GM04504 (cell line): ENCODE data around the gene GOLPH3.
"Not testable (repeated sequence)": the region's sequence is repeated elsewhere in the genome, so short reads cannot be mapped to it uniquely, and the experiment has no call there.

Source experiments
- DNase-seq: peaks from one replicate; pipeline ENCODE4 v3.0.0-alpha.2; 2012; ENCODE audit warnings: low read depth

GOLPH3 gene

DNA sequence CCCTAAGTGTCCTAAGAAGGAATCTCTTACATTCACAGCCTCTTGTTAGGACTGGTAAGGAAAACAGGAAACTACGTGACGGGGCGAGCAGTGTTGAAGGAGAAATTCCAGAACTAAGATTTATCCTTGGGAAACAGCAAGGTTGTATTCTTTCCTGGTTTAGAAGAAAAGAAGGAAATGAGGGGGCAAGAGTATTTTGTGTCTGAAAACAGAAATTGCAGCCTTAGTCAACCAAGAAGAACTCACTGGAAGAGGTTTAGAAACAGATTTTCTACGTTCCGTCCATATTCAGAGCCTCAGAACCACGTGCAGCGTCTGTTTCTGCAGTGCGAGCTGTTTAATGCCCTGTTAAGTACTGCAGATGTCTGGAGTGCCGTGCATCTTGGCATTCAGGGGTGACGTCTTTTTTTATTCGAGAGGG is 75.2 kb downstream of the GOLPH3 start:
- no peak for DNase-seq

DNA sequence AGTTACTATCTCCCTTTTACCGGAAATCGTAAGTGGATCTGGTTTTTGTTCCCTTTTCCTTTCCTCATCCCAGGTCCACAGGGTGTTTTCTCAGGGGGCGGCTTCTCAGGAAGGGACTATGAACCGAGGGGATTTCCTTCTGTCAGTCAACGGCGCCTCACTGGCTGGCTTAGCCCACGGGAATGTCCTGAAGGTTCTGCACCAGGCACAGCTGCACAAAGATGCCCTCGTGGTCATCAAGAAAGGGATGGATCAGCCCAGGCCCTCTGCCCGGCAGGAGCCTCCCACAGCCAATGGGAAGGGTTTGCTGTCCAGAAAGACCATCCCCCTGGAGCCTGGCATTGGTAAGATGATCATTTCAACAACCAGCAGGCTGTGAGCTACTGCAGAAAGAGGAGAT is 75.8 kb downstream of the GOLPH3 start:
- DNase-seq: no peak

DNA sequence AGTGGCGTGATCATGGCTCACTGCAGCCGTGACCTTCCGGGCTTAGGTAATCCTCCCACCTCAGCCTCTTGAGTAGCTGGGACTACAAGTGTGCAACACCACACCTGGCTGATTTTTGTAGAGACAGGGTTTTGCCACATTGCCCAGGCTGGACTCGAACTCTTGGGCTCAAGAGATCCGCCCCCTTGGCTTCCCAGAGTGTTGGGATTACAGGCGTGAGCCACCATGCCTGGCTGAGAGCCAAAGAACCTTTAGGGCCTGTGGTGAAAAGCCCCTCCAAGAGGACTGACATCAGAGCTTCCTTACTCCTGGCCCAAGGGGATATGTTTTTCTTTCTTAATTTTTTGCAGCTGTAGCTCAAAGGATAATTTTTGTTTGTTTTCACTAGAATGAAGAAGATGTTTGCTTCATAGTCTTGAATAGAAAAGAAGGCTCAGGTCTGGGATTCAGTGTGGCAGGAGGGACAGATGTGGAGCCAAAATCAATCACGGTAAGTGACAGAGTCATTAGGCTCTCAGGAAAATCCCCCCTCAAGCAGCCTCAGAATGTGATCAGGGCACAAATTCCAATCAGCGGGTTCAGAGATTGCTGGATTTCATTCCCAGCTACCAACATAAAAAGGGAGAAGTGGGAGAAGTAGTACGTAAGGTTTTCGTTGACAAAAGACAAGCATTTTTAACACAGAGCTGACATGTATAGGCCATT is 77.1 kb downstream of the GOLPH3 start:
- no peak for DNase-seq

DNA sequence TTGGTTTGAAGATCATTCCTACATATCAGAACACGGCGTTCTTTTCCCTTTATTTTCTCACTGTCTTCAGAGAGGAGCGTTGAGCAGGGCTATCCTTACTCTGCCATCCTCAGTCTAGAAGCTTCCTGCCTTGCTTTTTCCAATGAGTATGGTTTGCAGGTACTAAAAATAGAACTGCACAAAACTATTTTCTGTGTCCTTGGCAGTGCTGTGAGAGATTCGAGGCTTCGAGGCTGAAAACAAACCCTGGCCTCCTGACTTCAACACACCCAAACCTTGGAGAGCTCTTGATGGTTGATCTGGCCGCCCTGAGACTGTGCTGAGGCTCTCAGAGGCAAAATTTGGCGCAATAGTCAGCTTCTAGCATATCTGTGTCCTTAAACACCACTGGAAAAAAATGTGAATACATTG is 78.9 kb downstream of the GOLPH3 start:
- DNase-seq: no peak

DNA sequence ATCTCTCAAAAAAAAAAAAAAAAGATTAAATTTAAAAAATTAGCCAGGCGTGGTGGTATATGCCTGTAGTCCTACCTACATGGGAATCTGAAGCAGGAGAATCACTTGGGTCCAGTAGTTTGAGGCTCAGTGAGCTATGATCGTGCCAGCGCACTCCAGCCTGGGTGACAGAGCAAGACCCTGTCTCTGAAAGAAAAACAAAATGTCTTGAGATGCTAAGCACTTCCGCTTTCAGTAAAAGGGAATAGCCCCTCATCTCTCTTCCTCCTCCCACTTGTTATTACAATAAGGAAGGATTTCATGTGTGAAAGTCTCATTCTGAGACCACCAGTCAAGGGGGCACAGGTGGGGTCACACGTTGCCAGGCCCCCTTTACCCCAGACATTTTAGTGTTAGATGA is 79.4 kb downstream of the GOLPH3 start:
- DNase-seq: no peak

DNA sequence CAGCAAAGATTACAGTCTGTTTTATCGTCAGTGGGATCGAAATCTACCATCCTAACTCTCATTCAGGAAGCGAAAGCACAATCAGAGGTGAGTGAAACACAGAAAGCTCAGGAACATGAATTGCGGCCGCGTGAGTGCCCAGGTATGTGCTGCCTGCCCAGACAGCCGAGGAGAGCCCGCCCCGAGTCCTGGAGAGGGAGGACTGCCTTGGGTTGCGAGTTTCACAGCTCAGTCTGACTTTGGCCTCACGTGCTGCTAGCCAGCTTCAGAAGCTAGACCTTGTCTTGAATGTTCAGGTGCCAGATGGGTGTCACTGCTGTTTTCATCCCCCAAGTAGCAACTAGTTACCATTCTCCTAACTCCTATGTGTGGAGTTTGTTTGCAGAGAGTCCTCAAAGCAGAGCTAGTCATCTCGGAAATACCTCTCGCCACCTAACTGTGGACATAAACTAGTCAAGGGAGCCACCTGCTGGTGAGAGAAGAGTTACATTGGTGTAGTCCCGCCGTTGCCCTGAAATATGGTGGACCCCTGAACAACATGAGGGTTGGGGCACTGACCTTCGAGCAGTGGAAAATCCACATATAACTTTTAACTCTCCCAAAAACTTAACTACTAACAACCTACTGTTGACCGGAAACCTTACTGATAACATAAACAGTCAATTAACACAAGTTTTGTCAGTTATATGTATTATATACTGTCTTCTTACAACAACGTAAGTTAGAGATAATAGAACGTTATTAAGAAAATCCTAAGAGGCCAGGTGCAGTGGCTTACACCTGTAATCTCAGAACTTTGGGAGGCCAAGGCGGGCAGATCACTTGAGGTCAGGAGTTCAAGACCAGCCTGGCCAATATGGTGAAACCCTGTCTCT is 80.9 kb downstream of the GOLPH3 start:
- DNase-seq: peak; percentile 24

DNA sequence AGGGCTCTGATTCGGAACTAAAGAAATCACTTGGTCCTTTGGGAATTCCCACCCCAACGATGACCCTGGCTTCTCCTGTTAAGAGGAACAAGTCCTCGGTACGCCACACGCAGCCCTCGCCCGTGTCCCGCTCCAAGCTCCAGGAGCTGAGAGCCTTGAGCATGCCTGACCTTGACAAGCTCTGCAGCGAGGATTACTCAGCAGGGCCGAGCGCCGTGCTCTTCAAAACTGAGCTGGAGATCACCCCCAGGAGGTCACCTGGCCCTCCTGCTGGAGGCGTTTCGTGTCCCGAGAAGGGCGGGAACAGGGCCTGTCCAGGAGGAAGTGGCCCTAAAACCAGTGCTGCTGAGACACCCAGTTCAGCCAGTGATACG is 83.4 kb downstream of the GOLPH3 start:
- DNase-seq: no peak

DNA sequence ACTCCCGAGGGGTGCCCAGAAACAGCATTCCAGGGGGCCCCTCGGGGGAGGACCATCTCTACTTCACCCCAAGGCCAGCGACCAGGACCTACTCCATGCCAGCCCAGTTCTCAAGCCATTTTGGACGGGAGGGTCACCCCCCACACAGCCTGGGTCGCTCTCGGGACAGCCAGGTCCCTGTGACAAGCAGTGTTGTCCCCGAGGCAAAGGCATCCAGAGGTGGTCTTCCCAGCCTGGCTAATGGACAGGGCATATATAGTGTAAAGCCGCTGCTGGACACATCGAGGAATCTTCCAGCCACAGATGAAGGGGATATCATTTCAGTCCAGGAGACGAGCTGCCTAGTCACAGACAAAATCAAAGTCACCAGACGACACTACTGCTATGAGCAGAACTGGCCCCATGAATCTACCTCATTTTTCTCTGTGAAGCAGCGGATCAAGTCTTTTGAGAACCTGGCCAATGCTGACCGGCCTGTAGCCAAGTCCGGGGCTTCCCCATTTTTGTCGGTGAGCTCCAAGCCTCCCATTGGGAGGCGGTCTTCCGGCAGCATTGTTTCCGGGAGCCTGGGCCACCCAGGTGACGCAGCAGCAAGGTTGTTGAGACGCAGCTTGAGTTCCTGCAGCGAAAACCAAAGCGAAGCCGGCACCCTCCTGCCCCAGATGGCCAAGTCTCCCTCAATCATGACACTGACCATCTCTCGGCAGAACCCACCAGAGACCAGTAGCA is 83.9 kb downstream of the GOLPH3 start:
- no peak for DNase-seq

DNA sequence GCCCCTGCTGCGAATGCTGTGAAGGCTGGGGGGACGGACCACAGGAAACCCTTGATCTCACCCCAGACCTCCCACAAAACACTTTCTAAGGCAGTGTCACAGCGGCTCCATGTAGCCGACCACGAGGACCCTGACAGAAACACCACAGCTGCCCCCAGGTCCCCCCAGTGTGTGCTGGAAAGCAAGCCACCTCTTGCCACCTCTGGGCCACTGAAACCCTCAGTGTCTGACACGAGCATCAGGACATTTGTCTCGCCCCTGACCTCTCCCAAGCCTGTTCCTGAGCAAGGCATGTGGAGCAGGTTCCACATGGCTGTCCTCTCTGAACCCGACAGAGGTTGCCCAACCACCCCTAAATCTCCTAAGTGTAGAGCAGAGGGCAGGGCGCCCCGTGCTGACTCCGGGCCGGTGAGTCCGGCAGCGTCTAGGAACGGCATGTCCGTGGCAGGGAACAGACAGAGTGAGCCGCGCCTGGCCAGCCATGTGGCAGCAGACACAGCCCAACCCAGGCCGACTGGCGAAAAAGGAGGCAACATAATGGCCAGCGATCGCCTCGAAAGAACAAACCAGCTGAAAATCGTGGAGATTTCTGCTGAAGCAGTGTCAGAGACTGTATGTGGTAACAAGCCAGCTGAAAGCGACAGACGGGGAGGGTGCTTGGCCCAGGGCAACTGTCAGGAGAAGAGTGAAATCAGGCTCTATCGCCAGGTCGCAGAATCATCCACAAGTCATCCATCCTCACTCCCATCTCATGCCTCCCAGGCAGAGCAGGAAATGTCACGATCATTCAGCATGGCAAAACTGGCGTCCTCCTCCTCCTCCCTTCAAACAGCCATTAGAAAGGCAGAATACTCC is 84.7 kb downstream of the GOLPH3 start:
- DNase-seq: no peak

DNA sequence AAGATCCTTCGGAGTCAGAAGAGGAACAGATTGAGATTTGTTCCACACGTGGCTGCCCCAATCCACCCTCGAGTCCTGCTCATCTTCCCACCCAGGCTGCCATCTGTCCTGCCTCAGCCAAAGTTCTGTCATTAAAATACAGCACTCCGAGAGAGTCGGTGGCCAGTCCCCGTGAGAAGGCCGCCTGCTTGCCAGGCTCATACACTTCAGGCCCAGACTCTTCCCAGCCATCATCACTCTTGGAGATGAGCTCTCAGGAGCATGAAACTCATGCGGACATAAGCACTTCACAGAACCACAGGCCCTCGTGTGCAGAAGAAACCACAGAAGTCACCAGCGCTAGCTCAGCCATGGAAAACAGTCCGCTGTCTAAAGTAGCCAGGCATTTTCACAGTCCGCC is 85.9 kb downstream of the GOLPH3 start:
- DNase-seq: no peak

DNA sequence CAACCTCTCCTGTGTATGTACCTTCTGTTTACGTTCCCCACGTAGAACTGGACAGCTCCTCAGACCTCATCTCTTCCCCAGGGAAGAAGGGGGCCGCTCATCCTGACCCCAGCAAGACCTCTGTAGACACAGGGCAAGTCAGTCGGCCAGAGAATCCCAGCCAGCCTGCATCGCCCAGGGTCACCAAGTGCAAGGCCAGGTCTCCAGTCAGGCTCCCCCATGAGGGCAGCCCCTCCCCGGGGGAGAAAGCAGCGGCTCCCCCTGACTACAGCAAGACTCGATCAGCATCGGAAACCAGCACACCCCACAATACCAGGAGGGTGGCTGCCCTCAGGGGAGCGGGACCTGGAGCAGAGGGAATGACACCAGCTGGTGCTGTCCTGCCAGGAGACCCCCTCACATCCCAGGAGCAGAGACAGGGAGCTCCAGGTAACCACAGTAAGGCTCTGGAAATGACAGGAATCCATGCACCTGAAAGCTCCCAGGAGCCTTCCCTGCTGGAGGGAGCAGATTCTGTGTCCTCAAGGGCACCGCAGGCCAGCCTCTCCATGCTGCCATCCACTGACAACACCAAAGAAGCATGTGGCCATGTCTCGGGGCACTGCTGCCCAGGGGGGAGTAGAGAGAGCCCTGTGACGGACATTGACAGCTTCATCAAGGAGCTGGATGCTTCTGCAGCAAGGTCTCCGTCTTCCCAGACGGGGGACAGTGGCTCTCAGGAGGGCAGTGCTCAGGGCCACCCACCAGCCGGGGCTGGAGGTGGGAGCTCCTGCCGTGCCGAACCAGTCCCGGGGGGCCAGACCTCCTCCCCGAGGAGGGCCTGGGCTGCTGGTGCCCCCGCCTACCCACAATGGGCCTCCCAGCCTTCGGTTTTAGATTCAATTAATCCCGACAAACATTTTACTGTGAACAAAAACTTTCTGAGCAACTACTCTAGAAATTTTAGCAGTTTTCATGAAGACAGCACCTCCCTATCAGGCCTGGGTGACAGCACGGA is 86.7 kb downstream of the GOLPH3 start:
- no peak for DNase-seq

DNA sequence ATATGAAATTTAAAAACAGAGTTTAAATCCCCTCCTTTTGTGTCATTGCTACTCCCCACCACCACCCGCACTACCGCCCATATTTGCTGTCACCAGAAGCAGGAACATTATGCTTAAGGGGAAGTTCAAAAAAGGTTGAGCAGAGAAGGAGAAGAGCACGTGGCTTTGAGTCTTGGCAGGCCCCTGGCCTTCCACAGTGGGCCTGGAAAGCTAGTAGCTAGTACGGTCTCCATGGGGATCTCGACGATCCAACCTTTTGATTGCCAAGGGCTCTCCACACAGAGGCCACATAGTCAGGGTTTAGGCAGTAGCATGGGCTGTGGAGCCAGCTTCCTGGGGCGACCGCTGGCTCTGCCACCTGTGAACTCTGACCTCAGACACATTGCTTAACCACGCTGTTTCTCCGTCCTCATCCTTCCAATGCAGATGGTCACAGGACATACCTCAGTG is 90.1 kb downstream of the GOLPH3 start:
- DNase-seq: no peak

DNA sequence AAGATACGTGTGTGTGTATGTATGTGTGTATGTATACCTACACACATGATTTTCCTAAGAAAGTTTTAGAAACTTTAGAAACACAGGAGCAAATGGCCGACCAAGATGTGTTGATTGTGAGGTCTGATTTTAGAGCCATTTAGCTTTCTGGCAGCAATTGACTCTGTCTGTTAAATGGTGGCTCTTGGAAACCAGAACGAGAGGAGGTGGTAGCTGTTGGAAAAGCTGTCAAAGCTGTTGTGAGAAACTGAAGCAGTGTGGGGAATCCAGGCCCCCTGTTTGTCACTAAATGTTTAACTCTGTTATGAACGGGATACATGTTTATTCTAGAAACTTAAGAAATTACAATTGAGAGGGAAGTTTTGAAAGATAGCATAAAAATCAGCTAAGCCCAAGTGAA is 91.4 kb downstream of the GOLPH3 start:
- no peak for DNase-seq

DNA sequence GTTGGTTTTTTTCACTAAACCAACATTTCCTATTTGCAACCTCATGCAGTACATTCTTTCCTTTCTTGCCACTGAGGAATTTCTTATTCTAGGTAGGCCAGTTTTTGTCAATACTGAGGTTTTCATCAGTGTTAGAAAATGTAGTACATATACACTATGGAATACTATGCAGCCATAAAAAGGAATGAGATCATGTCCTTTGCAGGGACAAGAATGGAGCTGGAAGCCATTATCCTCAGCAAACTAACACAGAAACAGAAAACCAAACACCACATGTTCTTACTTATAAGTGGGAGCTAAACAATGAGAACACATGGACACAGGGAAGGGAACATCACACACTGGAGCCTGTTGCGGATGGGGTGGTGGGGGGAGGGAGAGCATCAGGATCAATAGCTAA is 93.6 kb downstream of the GOLPH3 start:
- not testable (repeated sequence) for DNase-seq

DNA sequence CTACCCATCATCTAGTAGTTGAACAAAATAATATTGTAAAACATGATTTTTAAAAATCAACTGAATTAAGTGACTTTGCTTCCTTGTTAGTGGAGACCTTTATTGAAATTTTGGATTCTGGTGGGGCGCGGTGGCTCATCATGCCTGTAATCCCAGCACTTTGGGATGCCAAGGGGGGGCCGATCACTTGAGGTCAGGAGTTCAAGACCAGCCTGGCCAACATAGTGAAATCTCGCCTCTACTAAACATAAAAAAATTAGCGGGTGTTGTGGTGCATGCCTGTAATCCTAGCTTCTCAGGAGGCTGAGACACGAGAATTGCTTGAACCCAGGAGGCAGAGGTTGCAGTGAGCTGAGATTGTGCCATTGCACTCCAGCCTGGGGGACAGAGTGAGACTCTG is 95.3 kb downstream of the GOLPH3 start:
- not testable (repeated sequence) for DNase-seq

DNA sequence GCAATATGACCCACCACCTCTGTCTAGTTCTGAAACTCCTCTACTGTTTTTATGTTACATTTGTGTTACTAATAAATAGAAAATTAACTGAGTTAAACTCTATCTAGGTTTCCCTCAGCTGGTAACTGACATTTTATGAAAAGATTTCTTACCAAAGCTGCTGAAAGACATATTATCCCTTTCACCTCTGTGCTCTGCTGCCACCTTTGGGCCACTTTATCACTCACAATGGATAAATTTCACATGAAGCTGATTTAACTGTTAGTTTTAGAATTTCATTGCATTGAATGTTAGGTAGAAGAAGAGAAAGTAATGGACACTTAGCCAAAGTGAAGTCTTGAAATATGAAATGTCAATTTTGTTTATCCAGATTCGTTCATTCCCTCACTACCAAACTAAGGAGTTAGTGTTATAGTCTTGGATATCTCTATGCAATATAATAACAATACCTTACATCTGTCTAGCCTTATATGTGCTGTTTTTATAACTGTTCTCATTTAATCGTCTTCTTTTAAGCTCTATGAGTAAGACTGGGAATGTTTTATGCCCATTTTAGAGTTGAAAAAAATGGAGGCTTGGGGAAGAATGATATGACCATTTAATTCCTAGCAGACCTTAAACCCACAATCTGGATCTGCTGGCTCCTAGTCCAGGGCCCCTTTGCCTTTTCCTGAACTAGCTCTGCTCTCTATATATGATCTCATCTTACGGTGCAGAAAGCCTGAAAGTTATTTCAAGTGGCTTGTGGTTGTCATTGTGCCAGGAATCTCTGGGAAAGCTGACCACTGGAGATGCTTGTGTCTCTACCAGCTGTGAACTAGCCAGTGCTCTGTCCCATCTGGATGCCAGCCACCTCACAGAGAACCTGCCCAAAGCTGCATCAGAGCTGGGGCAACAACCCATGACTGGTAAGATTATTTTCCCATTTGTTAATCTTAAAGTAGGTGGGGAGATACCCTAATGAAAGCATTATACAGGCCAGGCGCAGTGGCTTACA is 97.1 kb downstream of the GOLPH3 start:
- DNase-seq: peak; percentile 22
